IMR-90 (cell line): ENCODE measurements around the gene RASA1. TPM values are rescaled to one million over a fixed set of nuclear protein-coding genes. Genes with fewer than 3 reads are reported as not detected.

Experiments
- ATAC-seq: fragments of 200-7000 bp; cut with Tn5 transposase; 2 replicates; pipeline ENCODE4 v1.9.1; 2020; ENCODE audit warnings: low read depth, mild to moderate bottlenecking, moderate library complexity
- BruUV-seq: library from RNA; stranded (reverse); fragments of 400-500 nt; replicated peaks from 2 replicates; lab custom pipeline; 2021; lab: Mats Ljungman, UMichigan
- CTCF ChIA-PET: fragments of 300-600 bp; formaldehyde crosslinking; extraction: SDS; loops from one replicate; lab custom pipeline; 2021; ENCODE audit warnings: antibody characterized with exemption; lab: Yijun Ruan, JAX
- POLR2A ChIA-PET: fragments of 300-600 bp; sonication (Branson Sonifier 250); formaldehyde crosslinking; loops from one replicate; lab custom pipeline; 2022; ENCODE audit warnings: antibody characterized with exemption; ENCODE audit not compliant: unreplicated experiment; lab: Charles Lee
- DNase-seq: peaks from one replicate; pipeline ENCODE4 v3.0.0; 2013
- H2AFZ ChIP-seq: replicated peaks from 2 replicates; pipeline ENCODE3; 2013; ENCODE audit warnings: low read length, mild to moderate bottlenecking; ENCODE audit not compliant: poor library complexity
- H2AK5ac ChIP-seq: 2 replicates; pipeline ENCODE4 v1.6.1; 2013; ENCODE audit warnings: low read depth, low read length, inconsistent platforms
- H2AK9ac ChIP-seq: replicated peaks from 2 replicates; pipeline ENCODE3; 2013; ENCODE audit warnings: mild to moderate bottlenecking, low read depth, low read length, moderate library complexity; ENCODE audit not compliant: poor library complexity
- H2BK120ac ChIP-seq: 2 replicates; pipeline ENCODE4 v1.6.1; 2013; ENCODE audit warnings: low read depth, low read length, inconsistent platforms
- H2BK15ac ChIP-seq: 3 replicates; pipeline ENCODE4 v1.6.1; 2013; ENCODE audit warnings: low read depth, low read length, inconsistent platforms
- H2BK20ac ChIP-seq: 2 replicates; pipeline ENCODE4 v1.6.1; 2013; ENCODE audit warnings: low read depth, mild to moderate bottlenecking, inconsistent platforms, low read length, moderate library complexity
- H2BK5ac ChIP-seq: 2 replicates; pipeline ENCODE4 v1.6.1; 2013; ENCODE audit warnings: mild to moderate bottlenecking, low read depth, low read length, inconsistent platforms; ENCODE audit not compliant: poor library complexity, severe bottlenecking
- H3K14ac ChIP-seq: replicated peaks from 2 replicates; pipeline ENCODE4 v1.6.1; 2013; ENCODE audit warnings: low read depth, low read length, inconsistent platforms
- H3K18ac ChIP-seq: 2 replicates; pipeline ENCODE4 v1.6.1; 2013; ENCODE audit warnings: low read depth, low read length, control low read depth
- H3K23ac ChIP-seq: 2 replicates; pipeline ENCODE4 v1.6.1; 2013; ENCODE audit warnings: low read depth, low read length, inconsistent platforms
- H3K27ac ChIP-seq: 2 replicates; pipeline ENCODE4 v1.5.1; 2013; ENCODE audit warnings: mild to moderate bottlenecking, control low read depth, low read length; ENCODE audit not compliant: insufficient read depth
- H3K27me3 ChIP-seq: 2 replicates; pipeline ENCODE4 v1.6.1; 2013; ENCODE audit warnings: low read length; ENCODE audit not compliant: control insufficient read depth, insufficient read depth
- H3K36me3 ChIP-seq: 2 replicates; pipeline ENCODE4 v1.6.1; 2013; ENCODE audit warnings: low read length, mixed read lengths; ENCODE audit not compliant: control insufficient read depth, insufficient read depth
- H3K4ac ChIP-seq: 2 replicates; pipeline ENCODE4 v1.6.1; 2013; ENCODE audit warnings: low read depth, low read length, inconsistent platforms
- H3K4me1 ChIP-seq: 2 replicates; pipeline ENCODE4 v1.6.1; 2013; ENCODE audit warnings: low read length, mixed read lengths; ENCODE audit not compliant: control insufficient read depth, insufficient read depth
- H3K4me2 ChIP-seq: 2 replicates; pipeline ENCODE4 v1.6.1; 2013; ENCODE audit warnings: low read depth, mild to moderate bottlenecking, control low read depth, low read length, moderate library complexity
- H3K4me3 ChIP-seq: 2 replicates; pipeline ENCODE4 v1.5.1; 2013; ENCODE audit warnings: low read depth, mild to moderate bottlenecking, control low read depth, low read length, moderate library complexity; ENCODE audit not compliant: insufficient read depth
- H3K56ac ChIP-seq: 2 replicates; pipeline ENCODE4 v1.6.1; 2013; ENCODE audit warnings: low read length, inconsistent platforms; ENCODE audit not compliant: insufficient read depth; ENCODE audit errors: extremely low read depth
- H3K79me1 ChIP-seq, 2 experiments: 2 replicates each; pipeline ENCODE4 v1.6.1; 2013; ENCODE audit warnings: low read length in 2 of 2, inconsistent platforms in 1 of 2, low read depth in 1 of 2
- H3K9ac ChIP-seq: 2 replicates; pipeline ENCODE4 v1.6.1; 2013; ENCODE audit warnings: low read depth, low read length, control low read depth
- H3K9me1 ChIP-seq: 2 replicates; pipeline ENCODE4 v1.6.1; 2013; ENCODE audit warnings: low read length, inconsistent platforms; ENCODE audit not compliant: insufficient read depth
- H3K9me3 ChIP-seq: 2 replicates; pipeline ENCODE4 v1.6.1; 2013; ENCODE audit warnings: low read length; ENCODE audit not compliant: control insufficient read depth, insufficient read depth
- H4K20me1 ChIP-seq: 2 replicates; pipeline ENCODE4 v1.6.1; 2013; ENCODE audit warnings: low read length, inconsistent platforms; ENCODE audit not compliant: insufficient read depth
- H4K5ac ChIP-seq: 2 replicates; pipeline ENCODE4 v1.6.1; 2013; ENCODE audit warnings: mild to moderate bottlenecking, low read depth, low read length, control low read depth
- H4K8ac ChIP-seq, 2 experiments: 2 replicates each; pipeline ENCODE4 v1.6.1; 2013; ENCODE audit warnings: low read depth in 2 of 2, low read length in 2 of 2, control low read depth in 1 of 2, inconsistent platforms in 1 of 2
- H4K91ac ChIP-seq: 2 replicates; pipeline ENCODE4 v1.6.1; 2013; ENCODE audit warnings: low read depth, low read length, inconsistent platforms; ENCODE audit not compliant: insufficient read depth
- CEBPB ChIP-seq: IDR thresholded peaks from 2 replicates; pipeline ENCODE4 v1.6.1; 2012; ENCODE audit warnings: low read depth, low read length, improper control_type of control experiment
- CHD1 ChIP-seq: IDR thresholded peaks from 2 replicates; pipeline ENCODE4 v1.6.1; 2012; ENCODE audit warnings: low read depth, low read length, improper control_type of control experiment
- MAFK ChIP-seq: IDR thresholded peaks from 2 replicates; pipeline ENCODE4 v1.6.1; 2012; ENCODE audit warnings: low read depth, low read length, improper control_type of control experiment
- MAZ ChIP-seq: IDR thresholded peaks from 2 replicates; pipeline ENCODE4 v1.6.1; 2012; ENCODE audit warnings: low read depth, mild to moderate bottlenecking, low read length, improper control_type of control experiment, moderate library complexity, borderline replicate concordance
- MXI1 ChIP-seq: IDR thresholded peaks from 2 replicates; pipeline ENCODE4 v1.6.1; 2012; ENCODE audit warnings: low read depth, mild to moderate bottlenecking, low read length, moderate library complexity, borderline replicate concordance
- NFE2L2 ChIP-seq: fragments of 150-350 bp; IDR thresholded peaks from 2 replicates; pipeline ENCODE4 v1.6.1; 2016; ENCODE audit warnings: low read depth, mild to moderate bottlenecking, low read length
- POLR2A ChIP-seq: IDR thresholded peaks from 2 replicates; pipeline ENCODE4 v1.6.1; 2012; ENCODE audit warnings: mild to moderate bottlenecking, low read depth, low read length
- RAD21 ChIP-seq: IDR thresholded peaks from 2 replicates; pipeline ENCODE4 v1.6.1; 2012; ENCODE audit warnings: low read length, improper control_type of control experiment
- RCOR1 ChIP-seq: IDR thresholded peaks from 2 replicates; pipeline ENCODE4 v1.6.1; 2012; ENCODE audit warnings: mild to moderate bottlenecking, low read length, improper control_type of control experiment; ENCODE audit not compliant: insufficient replicate concordance
- SMC3 ChIP-seq: fragments of 150-350 bp; IDR thresholded peaks from 2 replicates; pipeline ENCODE4 v1.6.1; 2016; ENCODE audit warnings: low read depth, mild to moderate bottlenecking, antibody characterized with exemption, low read length, moderate library complexity
- WGBS, 2 experiments: methylation state at CpG; one replicate each; pipeline versions ENCODE4 v1.1.5 to v1.1.7; 2013; ENCODE audit warnings: missing lambda C conversion rate in 2 of 2; ENCODE audit not compliant: insufficient read length in 1 of 2; ENCODE audit errors: extremely low coverage in 2 of 2; 5-methylcytosine and 5-hydroxymethylcytosine counted together
- dilution Hi-C: fragments of 300-500 bp; cut with HindIII; formaldehyde crosslinking; loops from one replicate; pipeline ENCODE4 v1.14.3; 2018; ENCODE audit warnings: low sequenced_read_pairs; ENCODE audit not compliant: unreplicated experiment
- in situ Hi-C: fragments of 300-500 bp; cut with MboI; formaldehyde crosslinking; loops from 3 replicates; pipeline ENCODE4 v1.14.3; 2019; ENCODE audit warnings: low sequenced_read_pairs, inconsistent platforms, mixed read lengths
- intact Hi-C: fragments of 100-400 bp; cut with micrococcal nuclease; formaldehyde crosslinking; loops from 2 replicates; pipeline ENCODE4 v1.10.0; 2022
- polyA plus RNA-seq, 3 experiments: library from polyadenylated mRNA; depleted of rRNA; stranded (reverse); fragments of >200 nt; gene quantifications; 2 replicates each; pipeline ENCODE4 v1.2.3, GENCODE V29; 2012; ENCODE audit warnings: low replicate concordance in 1 of 3
- total RNA-seq: library from RNA; depleted of rRNA; stranded (reverse); fragments of >200 nt; gene quantifications from 2 replicates; pipeline ENCODE4 v1.2.3, GENCODE V29; 2012
- TF ChIP-seq, protein P1 (sequence below): conservative IDR thresholded peaks from 2 replicates; pipeline ENCODE4 v1.5.1; 2012; ENCODE audit warnings: mild to moderate bottlenecking, low read depth, low read length, improper control_type of control experiment
- TF ChIP-seq, protein P2 (sequence below): fragments of 150-350 bp; IDR thresholded peaks from 2 replicates; pipeline ENCODE4 v1.6.1; 2016; ENCODE audit warnings: low read depth, mild to moderate bottlenecking, low read length, moderate library complexity, borderline replicate concordance
- TF ChIP-seq, protein P3 (sequence below): fragments of 150-350 bp; IDR thresholded peaks from 2 replicates; pipeline ENCODE4 v1.6.1; 2017; ENCODE audit warnings: mild to moderate bottlenecking, antibody characterized with exemption, low read length, low read depth

Gene RASA1
- total and polyA plus RNA-seq, 2 of the 4 experiments (the other 2 are of a cell fraction): 37.6 to 45.7 TPM

DNA sequence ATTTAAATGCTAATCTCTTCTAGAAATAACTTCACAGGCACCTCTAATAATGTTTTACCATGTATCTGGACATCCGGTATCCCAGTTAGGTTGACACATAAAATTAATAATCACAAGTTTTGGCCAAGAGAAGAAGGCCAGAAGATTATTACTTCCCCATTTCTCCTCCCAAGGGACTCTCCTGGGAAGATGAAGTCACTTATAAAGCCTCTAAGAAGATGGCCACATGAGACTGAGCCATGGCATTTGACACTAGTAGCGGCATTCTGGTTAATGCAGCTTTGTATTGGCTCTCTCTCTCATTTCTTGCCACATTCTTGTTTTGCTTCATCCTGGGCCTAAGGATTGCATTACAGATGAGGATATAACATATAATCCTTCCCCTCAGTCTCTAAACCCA lies 34.5 kb upstream of the RASA1 start:
- Histone ChIP-seq H2AK5ac (no peak overlapping the region), H3K79me1 (no peaks in the 10 kb centered on the region), H3K9me1 (peaks cover 2% of the 10 kb centered on the region; the same call in 1 of the 2 replicates), H2BK5ac (no peak overlapping the region), H4K5ac (no peak overlapping the region), H2BK15ac (peak overlapping the region; percentile 41; the same call in 1 of the 3 replicates), H3K14ac (no peak overlapping the region), H3K4me3 (no peak overlapping the region), H3K4me2 (no peak overlapping the region), H4K91ac (no peak overlapping the region), H2AFZ (no peak overlapping the region), H3K9me3 (no peaks in the 10 kb centered on the region), H3K4me1 (no peaks in the 10 kb centered on the region), H3K27ac (no peak overlapping the region), H3K18ac (no peak overlapping the region), H4K20me1 (no peaks in the 10 kb centered on the region), H3K56ac (no peak overlapping the region), H2BK120ac (no peak overlapping the region), H2BK20ac (no peak overlapping the region), H4K8ac (no peak overlapping the region), H3K23ac (no peak overlapping the region), H2AK9ac (no peak overlapping the region), H3K4ac (no peak overlapping the region), H3K27me3 (no peaks in the 10 kb centered on the region), H3K9ac (no peak overlapping the region), H3K36me3 (no peaks in the 10 kb centered on the region)
- CTCF ChIA-PET: no interaction called here
- in situ Hi-C loops (no loop called here), dilution Hi-C loops (no loop called here), intact Hi-C loops (no loop called here)
- no TSS peak for BruUV-seq
- WGBS, 2 experiments: no CpG with 5 or more reads among the region's 2 CpGs
- no peak for TF ChIP-seq POLR2A
- TF ChIP-seq CEBPB: no peak
- no peak for TF ChIP-seq CHD1
- no peak for TF ChIP-seq SMC3
- TF ChIP-seq, protein P1, sequence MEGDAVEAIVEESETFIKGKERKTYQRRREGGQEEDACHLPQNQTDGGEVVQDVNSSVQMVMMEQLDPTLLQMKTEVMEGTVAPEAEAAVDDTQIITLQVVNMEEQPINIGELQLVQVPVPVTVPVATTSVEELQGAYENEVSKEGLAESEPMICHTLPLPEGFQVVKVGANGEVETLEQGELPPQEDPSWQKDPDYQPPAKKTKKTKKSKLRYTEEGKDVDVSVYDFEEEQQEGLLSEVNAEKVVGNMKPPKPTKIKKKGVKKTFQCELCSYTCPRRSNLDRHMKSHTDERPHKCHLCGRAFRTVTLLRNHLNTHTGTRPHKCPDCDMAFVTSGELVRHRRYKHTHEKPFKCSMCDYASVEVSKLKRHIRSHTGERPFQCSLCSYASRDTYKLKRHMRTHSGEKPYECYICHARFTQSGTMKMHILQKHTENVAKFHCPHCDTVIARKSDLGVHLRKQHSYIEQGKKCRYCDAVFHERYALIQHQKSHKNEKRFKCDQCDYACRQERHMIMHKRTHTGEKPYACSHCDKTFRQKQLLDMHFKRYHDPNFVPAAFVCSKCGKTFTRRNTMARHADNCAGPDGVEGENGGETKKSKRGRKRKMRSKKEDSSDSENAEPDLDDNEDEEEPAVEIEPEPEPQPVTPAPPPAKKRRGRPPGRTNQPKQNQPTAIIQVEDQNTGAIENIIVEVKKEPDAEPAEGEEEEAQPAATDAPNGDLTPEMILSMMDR: no peak
- no peak for TF ChIP-seq MAFK
- TF ChIP-seq, protein P2, sequence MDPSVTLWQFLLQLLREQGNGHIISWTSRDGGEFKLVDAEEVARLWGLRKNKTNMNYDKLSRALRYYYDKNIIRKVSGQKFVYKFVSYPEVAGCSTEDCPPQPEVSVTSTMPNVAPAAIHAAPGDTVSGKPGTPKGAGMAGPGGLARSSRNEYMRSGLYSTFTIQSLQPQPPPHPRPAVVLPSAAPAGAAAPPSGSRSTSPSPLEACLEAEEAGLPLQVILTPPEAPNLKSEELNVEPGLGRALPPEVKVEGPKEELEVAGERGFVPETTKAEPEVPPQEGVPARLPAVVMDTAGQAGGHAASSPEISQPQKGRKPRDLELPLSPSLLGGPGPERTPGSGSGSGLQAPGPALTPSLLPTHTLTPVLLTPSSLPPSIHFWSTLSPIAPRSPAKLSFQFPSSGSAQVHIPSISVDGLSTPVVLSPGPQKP: no peak
- TF ChIP-seq MAZ: no peak
- TF ChIP-seq RAD21: no peak
- no peak for TF ChIP-seq NFE2L2
- TF ChIP-seq MXI1: no peak
- no peak for TF ChIP-seq RCOR1
- TF ChIP-seq, protein P3, sequence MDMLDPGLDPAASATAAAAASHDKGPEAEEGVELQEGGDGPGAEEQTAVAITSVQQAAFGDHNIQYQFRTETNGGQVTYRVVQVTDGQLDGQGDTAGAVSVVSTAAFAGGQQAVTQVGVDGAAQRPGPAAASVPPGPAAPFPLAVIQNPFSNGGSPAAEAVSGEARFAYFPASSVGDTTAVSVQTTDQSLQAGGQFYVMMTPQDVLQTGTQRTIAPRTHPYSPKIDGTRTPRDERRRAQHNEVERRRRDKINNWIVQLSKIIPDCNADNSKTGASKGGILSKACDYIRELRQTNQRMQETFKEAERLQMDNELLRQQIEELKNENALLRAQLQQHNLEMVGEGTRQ: no peak
- no peak for DNase-seq
- ATAC-seq: no peak
- POLR2A ChIA-PET: interaction anchor here (0.5 kb wide), 1 partner anchor 35 kb away, joined by 6 read pairs; the partner anchor contains the start of gene RASA1
